ENCODE data around the gene CD83. TPM values are rescaled to one million over a fixed set of nuclear protein-coding genes. Genes with fewer than 3 reads are reported as not detected.

CD83 gene
- total RNA-seq, 2 experiments from 2014 or later: 8.7 to 10.3 TPM

- H3K4me1 Mint-ChIP-seq: peaks cover 8% of the 10 kb centered on the region
- ChIA-PET POLR2A (no interaction called here), CTCF (interaction anchor here (0.7 kb wide), 1 partner anchor 14 kb away, joined by 3 read pairs; no protein-coding TSS in a partner anchor)
- H3K36me3 Mint-ChIP-seq (ENCODE audit: low read depth): no peaks in the 10 kb centered on the region
- no peaks in the 10 kb centered on the region for H3K9me3 Mint-ChIP-seq
- no peak for DNase-seq
- H3K27me3 Mint-ChIP-seq: peaks cover 2% of the 10 kb centered on the region
- no peak overlapping the region for H3K27ac Mint-ChIP-seq
- no peak overlapping the region for H3K4me3 Mint-ChIP-seq
Measured at GRCh38 chr6:14081126-14081525, 36.4 kb upstream of the CD83 start.

GRCh38 chr6:14082771-14083170 is 34.8 kb upstream of the CD83 start:
- POLR2A ChIA-PET: no interaction called here
- CTCF ChIA-PET: interaction anchor here (0.6 kb wide), 1 partner anchor 135 kb away, joined by 5 read pairs; no protein-coding TSS in a partner anchor
- Mint-ChIP-seq H3K27me3 (peaks cover 3% of the 10 kb centered on the region), H3K9me3 (no peaks in the 10 kb centered on the region), H3K27ac (no peak overlapping the region), H3K4me1 (peaks cover 2% of the 10 kb centered on the region), H3K36me3 (ENCODE audit: low read depth) (no peaks in the 10 kb centered on the region), H3K4me3 (no peak overlapping the region)
- no peak for DNase-seq

GRCh38 chr6:14083262-14083661 is 34.3 kb upstream of the CD83 start:
- H3K36me3 Mint-ChIP-seq (ENCODE audit: low read depth): no peaks in the 10 kb centered on the region
- no peak overlapping the region for H3K27ac Mint-ChIP-seq
- no peak for DNase-seq
- no peak overlapping the region for H3K4me3 Mint-ChIP-seq
- peaks cover 2% of the 10 kb centered on the region for H3K4me1 Mint-ChIP-seq
- H3K27me3 Mint-ChIP-seq: peaks cover 3% of the 10 kb centered on the region
- ChIA-PET CTCF (interaction anchor here (1.0 kb wide), 1 partner anchor 9 kb away, joined by 3 read pairs; no protein-coding TSS in a partner anchor), POLR2A (no interaction called here)
- no peaks in the 10 kb centered on the region for H3K9me3 Mint-ChIP-seq

- ChIA-PET POLR2A (no interaction called here), CTCF (interaction anchor here (1.0 kb wide), 1 partner anchor 10 kb away, joined by 3 read pairs; no protein-coding TSS in a partner anchor)
- Mint-ChIP-seq H3K9me3 (no peaks in the 10 kb centered on the region), H3K27ac (no peak overlapping the region), H3K36me3 (ENCODE audit: low read depth) (no peaks in the 10 kb centered on the region), H3K4me3 (no peak overlapping the region), H3K27me3 (peaks cover 3% of the 10 kb centered on the region), H3K4me1 (peaks cover 3% of the 10 kb centered on the region)
- DNase-seq: no peak
Measured at GRCh38 chr6:14083751-14084150, 33.8 kb upstream of the CD83 start.

- H3K27ac Mint-ChIP-seq: no peak overlapping the region
- CTCF ChIA-PET: interaction anchor here (1.0 kb wide), 1 partner anchor 10 kb away, joined by 3 read pairs; no protein-coding TSS in a partner anchor
Measured at GRCh38 chr6:14084388-14084787, 33.2 kb upstream of the CD83 start.

GRCh38 chr6:14085176-14085787 is 32.3 kb upstream of the CD83 start:
- H3K4me3 Mint-ChIP-seq: no peak overlapping the region
- CTCF ChIA-PET: no interaction called here
- no peaks in the 10 kb centered on the region for H3K9me3 Mint-ChIP-seq
- peaks cover 6% of the 10 kb centered on the region for H3K4me1 Mint-ChIP-seq
- DNase-seq: no peak
- no peak overlapping the region for H3K27ac Mint-ChIP-seq
- POLR2A ChIA-PET: no interaction called here
- no peaks in the 10 kb centered on the region for H3K36me3 Mint-ChIP-seq (ENCODE audit: low read depth)
- peaks cover 3% of the 10 kb centered on the region for H3K27me3 Mint-ChIP-seq

More at GRCh38 chr6:14084388-14084787, 33.2 kb upstream of the CD83 start:
- DNase-seq: no peak
- peaks cover 3% of the 10 kb centered on the region for H3K4me1 Mint-ChIP-seq
- POLR2A ChIA-PET: no interaction called here
- H3K27me3 Mint-ChIP-seq: peaks cover 3% of the 10 kb centered on the region
- H3K36me3 Mint-ChIP-seq (ENCODE audit: low read depth): no peaks in the 10 kb centered on the region
- no peaks in the 10 kb centered on the region for H3K9me3 Mint-ChIP-seq
- no peak overlapping the region for H3K4me3 Mint-ChIP-seq

GRCh38 chr6:14086701-14087100 is 30.9 kb upstream of the CD83 start:
- H3K36me3 Mint-ChIP-seq (ENCODE audit: low read depth): no peaks in the 10 kb centered on the region
- DNase-seq: no peak
- H3K4me3 Mint-ChIP-seq: no peak overlapping the region
- peaks cover 1% of the 10 kb centered on the region for H3K27me3 Mint-ChIP-seq
- H3K9me3 Mint-ChIP-seq: peaks cover 1% of the 10 kb centered on the region
- H3K4me1 Mint-ChIP-seq: peaks cover 6% of the 10 kb centered on the region
- ChIA-PET POLR2A (no interaction called here), CTCF (no interaction called here)
- no peak overlapping the region for H3K27ac Mint-ChIP-seq

- peaks cover 3% of the 10 kb centered on the region for H3K9me3 Mint-ChIP-seq
- ChIA-PET POLR2A (no interaction called here), CTCF (interaction anchor here (1.0 kb wide), 1 partner anchor 22 kb away, joined by 3 read pairs; no protein-coding TSS in a partner anchor)
- H3K4me1 Mint-ChIP-seq: peaks cover 6% of the 10 kb centered on the region
- no peaks in the 10 kb centered on the region for H3K36me3 Mint-ChIP-seq (ENCODE audit: low read depth)
- H3K27ac Mint-ChIP-seq: no peak overlapping the region
- H3K4me3 Mint-ChIP-seq: no peak overlapping the region
- H3K27me3 Mint-ChIP-seq: peaks cover 1% of the 10 kb centered on the region
- no peak for DNase-seq
Measured at GRCh38 chr6:14088600-14089192, 28.9 kb upstream of the CD83 start.

- ChIA-PET CTCF (no interaction called here), POLR2A (no interaction called here)
- peaks cover 1% of the 10 kb centered on the region for H3K27me3 Mint-ChIP-seq
- peaks cover 8% of the 10 kb centered on the region for H3K4me1 Mint-ChIP-seq
- DNase-seq: no peak
- no peak overlapping the region for H3K27ac Mint-ChIP-seq
- H3K9me3 Mint-ChIP-seq: peaks cover 3% of the 10 kb centered on the region
- no peaks in the 10 kb centered on the region for H3K36me3 Mint-ChIP-seq (ENCODE audit: low read depth)
- no peak overlapping the region for H3K4me3 Mint-ChIP-seq
Measured at GRCh38 chr6:14089224-14089623, 28.3 kb upstream of the CD83 start.

- CTCF ChIA-PET: no interaction called here
- no peak overlapping the region for H3K27ac Mint-ChIP-seq
- H3K9me3 Mint-ChIP-seq: peaks cover 3% of the 10 kb centered on the region
Measured at GRCh38 chr6:14091339-14091978, 26.1 kb upstream of the CD83 start.

GRCh38 chr6:14092316-14092715 is 25.3 kb upstream of the CD83 start:
- Mint-ChIP-seq H3K27ac (no peak overlapping the region), H3K36me3 (ENCODE audit: low read depth) (no peaks in the 10 kb centered on the region), H3K4me3 (no peak overlapping the region), H3K4me1 (peaks cover 8% of the 10 kb centered on the region), H3K27me3 (no peaks in the 10 kb centered on the region), H3K9me3 (peaks cover 3% of the 10 kb centered on the region)
- ChIA-PET CTCF (interaction anchor here (0.8 kb wide), 2 partner anchors 10 to 13 kb away, joined by 3 to 5 read pairs; no protein-coding TSS in a partner anchor), POLR2A (no interaction called here)
- DNase-seq: no peak

More at GRCh38 chr6:14091339-14091978, 26.1 kb upstream of the CD83 start:
- Mint-ChIP-seq H3K4me1 (peaks cover 8% of the 10 kb centered on the region), H3K4me3 (no peak overlapping the region), H3K27me3 (peaks cover under 1% of the 10 kb centered on the region), H3K36me3 (ENCODE audit: low read depth) (no peaks in the 10 kb centered on the region)
- POLR2A ChIA-PET: no interaction called here
- DNase-seq: no peak

- H3K36me3 Mint-ChIP-seq (ENCODE audit: low read depth): no peaks in the 10 kb centered on the region
- no peak for DNase-seq
- H3K4me3 Mint-ChIP-seq: no peak overlapping the region
- H3K4me1 Mint-ChIP-seq: peaks cover 8% of the 10 kb centered on the region
- H3K9me3 Mint-ChIP-seq: peaks cover 3% of the 10 kb centered on the region
- ChIA-PET POLR2A (no interaction called here), CTCF (interaction anchor here (0.6 to 0.9 kb wide), 5 partner anchors 9 to 756 kb away, joined by 3 to 5 read pairs (median 3); no protein-coding TSS in a partner anchor)
- H3K27me3 Mint-ChIP-seq: no peaks in the 10 kb centered on the region
- H3K27ac Mint-ChIP-seq: no peak overlapping the region
Measured at GRCh38 chr6:14092838-14093789, 24.5 kb upstream of the CD83 start.

Data from activated CD4-positive, alpha-beta T cell treated with anti-CD3 and anti-CD28 coated beads, Interleukin-2, amount 10 ng/mL, durations not matched to agents 7 days and 5 days (primary cell).